Urinary bladder (tissue), 4 donors: ENCODE results near the gene ARPC5L. TPM values are rescaled to one million over a fixed set of nuclear protein-coding genes. Genes with fewer than 3 reads are reported as not detected.
A peak's percentile ranks its signal among the peaks of the same experiment; 100 is the strongest.

ENCODE experiments used
- DNase-seq: peaks from one replicate; pipeline ENCODE4 v3.0.0-alpha.2; 2015; ENCODE audit errors: extremely low spot score
- H3K27ac ChIP-seq: one replicate; pipeline ENCODE4 v1.5.1; 2013; ENCODE audit warnings: low read depth, mild to moderate bottlenecking, moderate library complexity
- H3K36me3 ChIP-seq: one replicate; pipeline ENCODE4 v1.6.1; 2013; ENCODE audit warnings: mild to moderate bottlenecking, moderate library complexity; ENCODE audit not compliant: insufficient read depth
- H3K4me1 ChIP-seq: one replicate; pipeline ENCODE4 v1.6.1; 2013; ENCODE audit warnings: mild to moderate bottlenecking, moderate library complexity; ENCODE audit not compliant: insufficient read depth
- H3K4me3 ChIP-seq: one replicate; pipeline ENCODE4 v1.5.1; 2013; ENCODE audit warnings: low read depth, low read length
- WGBS: extraction: QIAGEN DNeasy Blood & Tissue Kit; methylation state at CpG from one replicate; pipeline ENCODE4 v1.1.7; 2013; 5-methylcytosine and 5-hydroxymethylcytosine counted together
- polyA plus RNA-seq: library from polyadenylated mRNA; stranded (reverse); fragments of 200-250 nt; gene quantifications from one replicate; pipeline ENCODE4 v1.2.3, GENCODE V29; 2013
- total RNA-seq: library from RNA; depleted of rRNA; stranded (reverse); fragments of >200 nt; gene quantifications from one replicate; pipeline ENCODE4 v1.2.3, GENCODE V29; 2014
- donor health status: healthy with polysubstance abuse.
- donor health status: healthy.

ARPC5L gene
- total and polyA plus RNA-seq, 2 donors, result 8.8 to 30.3 TPM

DNA sequence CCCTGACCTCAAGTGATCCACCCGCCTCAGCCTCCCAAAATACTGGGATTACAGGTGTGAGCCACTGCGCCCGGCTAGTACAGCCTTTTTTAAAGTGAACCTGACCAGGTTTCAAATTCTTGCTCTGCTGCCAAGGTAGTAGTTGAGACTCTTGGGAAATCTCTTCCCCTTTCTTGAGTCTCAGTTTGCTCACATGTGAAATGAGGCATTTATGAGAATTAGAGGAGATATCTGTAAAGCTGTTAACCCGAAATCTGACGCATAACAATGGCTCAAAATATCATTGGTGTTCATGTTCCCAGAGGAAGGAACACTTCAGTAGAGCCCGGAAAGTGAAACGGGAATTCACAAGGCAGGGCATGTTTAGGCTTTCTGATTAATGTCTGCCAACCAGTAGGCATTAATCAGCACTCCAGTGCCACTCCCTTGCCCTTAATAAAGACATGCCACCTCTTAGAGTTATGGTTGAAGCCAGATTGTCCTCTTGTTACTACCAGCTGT, 1.5 kb downstream of the ARPC5L start:
- 59% methylated on average over 7 of the region's 7 CpGs for WGBS
- DNase-seq, result no peak
- peaks cover 2% of the 10 kb centered on the region for H3K4me1 ChIP-seq

GRCh38 chr9:124868511-124869465, 6.9 kb downstream of the ARPC5L start:
- peak overlapping the region; percentile 78 for H3K4me3 ChIP-seq
- peaks cover 2% of the 10 kb centered on the region for H3K4me1 ChIP-seq
- peak overlapping the region; percentile 86 for H3K27ac ChIP-seq
- H3K36me3 ChIP-seq, result no peaks in the 10 kb centered on the region
- peak; percentile 33 for DNase-seq
- under 1% methylated on average over 101 of the region's 101 CpGs for WGBS

More for the DNA sequence above, 1.5 kb downstream of the ARPC5L start:
- Histone ChIP-seq H3K36me3 (no peaks in the 10 kb centered on the region), H3K27ac (no peak overlapping the region), H3K4me3 (no peak overlapping the region)

DNA sequence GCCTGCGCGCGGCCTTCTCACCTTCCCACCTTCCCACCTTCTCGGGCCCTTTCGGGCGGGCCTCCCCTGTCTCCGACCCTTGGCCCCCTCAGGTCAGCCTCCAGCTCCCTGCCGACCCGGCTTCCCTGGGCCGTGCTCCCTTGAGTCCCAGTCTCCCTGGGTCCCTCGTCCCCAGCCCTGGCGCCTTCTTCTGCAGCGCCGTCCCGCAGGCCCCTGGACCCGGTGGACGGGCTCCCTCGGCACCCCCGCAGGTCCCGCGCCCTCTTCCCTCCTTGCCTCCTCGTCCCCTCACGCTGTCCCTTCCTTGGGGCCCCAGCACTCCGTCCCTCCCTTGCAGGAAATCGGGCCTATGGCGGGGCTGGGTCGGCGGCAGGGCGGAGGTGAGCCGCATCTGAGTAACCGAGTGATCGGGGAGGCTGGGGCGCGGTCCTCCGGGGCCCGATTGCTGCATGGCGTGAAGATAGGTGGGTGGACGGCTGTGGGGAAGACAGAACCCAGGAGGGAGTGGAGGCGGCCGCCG, 7.6 kb downstream of the ARPC5L start:
- under 1% methylated on average over 41 of the region's 41 CpGs for WGBS
- peaks cover 2% of the 10 kb centered on the region for H3K4me1 ChIP-seq
- peak overlapping the region; percentile 78 for H3K4me3 ChIP-seq
- peak overlapping the region; percentile 61 for H3K27ac ChIP-seq
- no peaks in the 10 kb centered on the region for H3K36me3 ChIP-seq
- DNase-seq, result no peak

DNA sequence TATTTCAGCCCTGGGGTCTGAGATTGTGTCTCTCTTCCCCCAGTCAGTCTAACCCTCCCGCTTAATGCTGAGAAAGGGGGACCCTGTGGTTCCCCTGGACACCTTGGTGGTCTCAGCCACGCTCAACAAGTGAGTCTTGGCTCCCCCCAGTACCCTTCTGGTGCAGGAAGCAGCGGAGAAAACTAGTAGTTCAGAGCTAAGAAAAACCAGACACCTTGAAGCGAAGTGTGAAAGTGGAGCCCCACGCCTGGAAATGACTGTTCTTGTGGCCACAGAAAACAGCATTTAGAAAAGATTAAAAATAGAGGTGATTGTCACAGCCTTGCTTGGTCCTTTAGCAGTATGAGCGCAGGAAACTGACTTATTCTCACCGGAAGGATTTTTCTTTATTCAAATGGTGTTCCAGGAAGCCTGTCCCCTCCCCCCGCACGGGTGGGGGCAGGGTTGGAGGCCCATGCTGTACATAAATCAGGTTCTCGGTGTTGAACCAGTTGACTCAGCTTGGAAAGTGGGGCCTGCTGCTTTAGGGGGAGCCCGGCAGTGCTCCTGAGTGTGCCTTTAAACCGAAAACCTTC, 8.1 kb downstream of the ARPC5L start:
- H3K27ac ChIP-seq, result peak overlapping the region; percentile 28
- no peaks in the 10 kb centered on the region for H3K36me3 ChIP-seq
- no peak for DNase-seq
- H3K4me1 ChIP-seq, result peaks cover 2% of the 10 kb centered on the region
- 9% methylated on average over 12 of the region's 12 CpGs for WGBS
- H3K4me3 ChIP-seq, result peak overlapping the region; percentile 78

GRCh38 chr9:124870723-124871122, 8.8 kb downstream of the ARPC5L start:
- Histone ChIP-seq H3K27ac (peak overlapping the region; percentile 39), H3K4me3 (peak overlapping the region; percentile 78), H3K36me3 (no peaks in the 10 kb centered on the region), H3K4me1 (peaks cover 2% of the 10 kb centered on the region)
- DNase-seq, result no peak
- WGBS, result 65% methylated on average over 6 of the region's 6 CpGs

GRCh38 chr9:124871156-124871561, 9.2 kb downstream of the ARPC5L start:
- no peaks in the 10 kb centered on the region for H3K36me3 ChIP-seq
- H3K27ac ChIP-seq, result no peak overlapping the region
- no peak for DNase-seq
- H3K4me1 ChIP-seq, result peaks cover 2% of the 10 kb centered on the region
- no peak overlapping the region for H3K4me3 ChIP-seq
- WGBS, result 80% methylated on average over 11 of the region's 11 CpGs

DNA sequence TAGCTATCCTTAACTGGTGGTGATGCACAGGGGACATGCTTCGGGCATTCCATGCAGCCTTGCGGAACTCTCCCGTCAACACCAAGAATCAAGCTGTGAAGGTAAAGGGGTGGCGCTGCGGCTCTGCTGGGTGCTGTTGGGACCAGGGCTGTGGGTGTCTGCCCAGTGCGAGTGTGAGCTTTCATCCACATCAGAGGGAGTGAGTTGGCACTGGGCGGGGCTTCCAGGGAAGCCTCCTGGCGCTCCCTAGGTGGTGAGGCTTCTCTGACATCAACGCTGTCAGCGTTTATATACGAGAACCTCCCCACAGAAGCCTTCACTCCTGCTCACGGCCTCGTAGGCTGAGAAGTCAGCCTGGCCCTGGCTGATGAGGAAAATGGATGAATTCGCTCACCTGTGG, 11.7 kb downstream of the ARPC5L start:
- DNase-seq, result no peak
- Histone ChIP-seq H3K4me1 (no peaks in the 10 kb centered on the region), H3K36me3 (no peaks in the 10 kb centered on the region), H3K4me3 (no peak overlapping the region), H3K27ac (no peak overlapping the region)
- 90% methylated on average over 14 of the region's 14 CpGs for WGBS

- H3K4me3 ChIP-seq, result no peak overlapping the region
- no peak for DNase-seq
- no peak overlapping the region for H3K27ac ChIP-seq
- 92% methylated on average over 6 of the region's 6 CpGs for WGBS
- H3K4me1 ChIP-seq, result no peaks in the 10 kb centered on the region
- H3K36me3 ChIP-seq, result no peaks in the 10 kb centered on the region
Measured at GRCh38 chr9:124875501-124875900, 13.6 kb downstream of the ARPC5L start.

DNA sequence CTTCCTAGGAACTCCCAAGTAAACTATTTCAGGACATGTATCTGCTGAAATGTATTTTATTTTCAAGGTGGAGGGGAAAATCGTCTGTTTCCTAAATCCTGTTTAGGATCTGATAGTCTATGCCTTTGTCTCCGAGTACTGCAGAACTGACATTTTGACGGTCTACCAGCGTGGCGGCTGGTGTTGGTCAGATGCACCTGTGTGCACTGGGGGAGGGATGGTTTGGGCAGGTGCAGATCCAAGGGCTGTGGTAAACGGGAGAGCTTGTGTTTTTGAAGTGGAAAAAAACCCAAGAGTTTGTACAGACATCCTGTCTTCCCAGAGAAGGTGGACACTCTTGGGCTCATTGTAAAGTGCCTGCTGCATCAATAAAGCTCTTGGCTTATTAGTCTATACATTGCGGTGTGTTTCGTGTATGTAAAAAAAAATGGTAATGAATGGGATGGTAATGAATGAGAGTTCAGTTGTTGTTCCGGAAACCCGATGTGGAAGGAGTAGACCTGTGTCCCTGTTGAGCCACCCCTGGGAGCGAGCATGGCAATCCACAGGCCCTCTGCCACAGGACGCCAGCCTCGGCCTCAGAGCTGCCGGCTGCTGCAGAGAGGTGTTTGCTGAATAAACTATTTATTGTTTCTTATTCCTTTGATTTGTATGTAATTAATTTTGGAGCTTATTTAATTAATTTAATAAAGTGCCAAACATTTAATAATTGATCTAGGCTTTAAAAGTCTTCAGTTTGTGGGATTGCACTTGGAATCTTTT, 15.3 kb downstream of the ARPC5L start:
- no peaks in the 10 kb centered on the region for H3K36me3 ChIP-seq
- H3K4me1 ChIP-seq, result no peaks in the 10 kb centered on the region
- H3K4me3 ChIP-seq, result no peak overlapping the region
- no peak for DNase-seq
- 86% methylated on average over 14 of the region's 14 CpGs for WGBS
- H3K27ac ChIP-seq, result no peak overlapping the region

GRCh38 chr9:124878021-124878420, 16.1 kb downstream of the ARPC5L start:
- no peak overlapping the region for H3K27ac ChIP-seq
- WGBS, result 86% methylated on average over 1 of the region's 1 CpG

DNA sequence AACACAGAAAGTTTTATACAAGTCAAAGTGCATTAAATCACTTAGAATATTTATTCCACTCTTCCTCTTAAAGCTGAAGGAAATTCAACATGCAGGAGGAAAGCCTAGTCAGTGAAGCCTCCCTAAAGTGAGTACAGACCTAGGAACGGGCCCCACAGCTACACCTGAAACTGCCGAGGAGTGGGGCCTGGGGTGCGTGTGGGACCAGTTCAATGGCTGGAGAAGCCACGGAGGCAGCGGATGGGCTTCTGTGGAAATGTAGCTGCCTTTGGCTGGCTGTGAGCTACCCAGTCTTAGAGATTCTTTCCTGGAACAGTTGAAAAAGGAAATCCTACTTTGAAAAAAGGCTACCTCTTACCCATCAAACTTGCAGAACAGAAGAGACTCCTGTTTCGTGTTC, 16.6 kb downstream of the ARPC5L start:
- Histone ChIP-seq H3K36me3 (no peaks in the 10 kb centered on the region), H3K4me3 (no peak overlapping the region), H3K4me1 (no peaks in the 10 kb centered on the region), H3K27ac (no peak overlapping the region)
- no peak for DNase-seq
- WGBS, result 81% methylated on average over 6 of the region's 6 CpGs

More at GRCh38 chr9:124878021-124878420, 16.1 kb downstream of the ARPC5L start:
- Histone ChIP-seq H3K4me1 (no peaks in the 10 kb centered on the region), H3K36me3 (no peaks in the 10 kb centered on the region), H3K4me3 (no peak overlapping the region)
- no peak for DNase-seq

DNA sequence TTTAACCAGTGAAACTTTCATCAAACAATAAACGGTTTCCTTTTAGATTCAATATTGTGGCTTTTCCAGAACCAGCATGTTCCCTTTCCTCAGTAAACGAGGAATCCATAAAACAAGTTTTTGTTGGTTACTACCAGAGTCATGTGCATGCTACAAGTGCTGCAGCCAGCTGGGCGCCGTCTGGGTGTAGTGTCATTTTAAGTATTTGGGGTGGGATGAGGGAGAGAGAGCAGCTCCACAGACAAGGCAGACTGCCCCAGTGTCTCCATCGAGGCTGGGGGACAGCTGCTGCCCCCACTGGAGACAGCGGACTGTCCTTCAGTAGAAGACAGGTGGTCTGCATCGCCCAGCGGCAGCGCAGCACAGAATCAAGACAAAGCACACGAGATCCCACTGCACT, 17.3 kb downstream of the ARPC5L start:
- Histone ChIP-seq H3K4me3 (no peak overlapping the region), H3K36me3 (no peaks in the 10 kb centered on the region), H3K4me1 (no peaks in the 10 kb centered on the region), H3K27ac (no peak overlapping the region)
- 41% methylated on average over 10 of the region's 10 CpGs for WGBS
- peak; percentile 64 for DNase-seq

GRCh38 chr9:124880501-124880900, 18.6 kb downstream of the ARPC5L start:
- no peak for DNase-seq
- H3K4me1 ChIP-seq, result no peaks in the 10 kb centered on the region
- no peak overlapping the region for H3K27ac ChIP-seq
- no peaks in the 10 kb centered on the region for H3K36me3 ChIP-seq
- 67% methylated on average over 9 of the region's 9 CpGs for WGBS
- no peak overlapping the region for H3K4me3 ChIP-seq
